Measurements from ENCODE around the gene NUP62. TPM values are rescaled to one million over a fixed set of nuclear protein-coding genes. Genes with fewer than 3 reads are reported as not detected.

The NUP62 gene
- total and polyA plus RNA-seq, 2 experiments from 2014 or later = 35.1 to 38.5 TPM

- H3F3A ChIP-seq (ENCODE audit: insufficient read depth) = peaks cover 19% of the 10 kb centered on the region; the same call in 1 of the 2 replicates
- in situ Hi-C loops (cut with MboI) = no loop called here
- H3K36me3 ChIP-seq (ENCODE audit: low read depth) = no peaks in the 10 kb centered on the region
- H3K4me2 ChIP-seq (ENCODE audit: unreplicated experiment) = no peak overlapping the region
- no peaks in the 10 kb centered on the region for H3K9me3 ChIP-seq (ENCODE audit: low read depth)
- no peak overlapping the region for H2AFZ ChIP-seq
- H4K20me1 ChIP-seq (ENCODE audit: insufficient read depth) = no peaks in the 10 kb centered on the region; the same call in 1 of the 2 replicates
- peaks cover 26% of the 10 kb centered on the region for H3K79me2 ChIP-seq (ENCODE audit: insufficient read depth)
- H3K9ac ChIP-seq = no peak overlapping the region
- TF ChIP-seq EZH2phosphoT487 (IDR thresholded peaks at IDR 0.05; ENCODE audit: insufficient read depth, low read depth) = no peak
- TF ChIP-seq EZH2 (IDR thresholded peaks at IDR 0.05; ENCODE audit: insufficient read depth, poor library complexity, severe bottlenecking) = no peak
- DNase-seq = no peak
- H3K4me3 ChIP-seq = no peak overlapping the region
- H3K9me2 ChIP-seq (ENCODE audit: insufficient read depth) = no peaks in the 10 kb centered on the region
- peaks cover 6% of the 10 kb centered on the region for H3K4me1 ChIP-seq (ENCODE audit: insufficient read depth)
- 88 to 90% methylated on average over 5 of the region's 5 CpGs for WGBS, 2 experiments (ENCODE audit: low coverage in 1 of 2, low lambda C conversion rate in 2 of 2, missing lambda C conversion rate in 2 of 2)
- H3K27me3 ChIP-seq (replicated peaks; ENCODE audit: insufficient read depth) = no peaks in the 10 kb centered on the region
- no peak overlapping the region for H3K27ac ChIP-seq
Observed at GRCh38 chr19:49857838-49858087, 71.5 kb downstream of the NUP62 start.

GRCh38 chr19:49857061-49857837 is 72.1 kb downstream of the NUP62 start:
- 91% methylated on average over 26 of the region's 26 CpGs for WGBS, 2 experiments (ENCODE audit: low coverage in 1 of 2, low lambda C conversion rate in 2 of 2, missing lambda C conversion rate in 2 of 2)
- Histone ChIP-seq H3K79me2 (ENCODE audit: insufficient read depth) (peaks cover 31% of the 10 kb centered on the region), H3K4me1 (ENCODE audit: insufficient read depth) (peaks cover 8% of the 10 kb centered on the region), H3K9me2 (ENCODE audit: insufficient read depth) (no peaks in the 10 kb centered on the region), H3K36me3 (ENCODE audit: low read depth) (no peaks in the 10 kb centered on the region), H3F3A (ENCODE audit: insufficient read depth) (peaks cover 22% of the 10 kb centered on the region; the same call in 1 of the 2 replicates), H3K9ac (no peak overlapping the region), H3K27me3 (replicated peaks; ENCODE audit: insufficient read depth) (no peaks in the 10 kb centered on the region), H3K9me3 (ENCODE audit: low read depth) (no peaks in the 10 kb centered on the region), H3K4me2 (ENCODE audit: unreplicated experiment) (no peak overlapping the region), H3K4me3 (no peak overlapping the region), H2AFZ (no peak overlapping the region), H3K27ac (no peak overlapping the region), H4K20me1 (ENCODE audit: insufficient read depth) (no peaks in the 10 kb centered on the region; the same call in 1 of the 2 replicates)
- DNase-seq = no peak
- no peak for TF ChIP-seq EZH2 (IDR thresholded peaks at IDR 0.05; ENCODE audit: insufficient read depth, poor library complexity, severe bottlenecking)
- TF ChIP-seq EZH2phosphoT487 (IDR thresholded peaks at IDR 0.05; ENCODE audit: insufficient read depth, low read depth) = no peak
- in situ Hi-C loops (cut with MboI) = no loop called here

Small RNAs within 50 kb of the gene (microRNA-seq; reads per million reads assigned to microRNA genes)
- 2.6 reads per million for gene MIR4750 (ENCODE audit: borderline number of aligned reads)

Other genes starting within 250 kb of the NUP62 start
- gene ADM5, start 239.9 kb downstream of the NUP62 start, total RNA-seq (2014; rRNA removed; shearing (Covaris generic)) = 0.25 TPM in 1 of 2 replicates, not detected in the other
- gene ADM5, start 239.9 kb downstream of the NUP62 start, polyA plus RNA-seq (2016; fragmentation: Nextera tagmentation; extraction: Ambion mirVana) = 0.10 TPM in 1 of 2 replicates, not detected in the other
- 11.7 and 16.6 TPM in 2 replicates for gene CPT1C, start 238.4 kb downstream of the NUP62 start, total RNA-seq (2014; rRNA removed; shearing (Covaris generic))
- 14.3 and 16.8 TPM in 2 replicates for gene CPT1C, start 238.4 kb downstream of the NUP62 start, polyA plus RNA-seq (2016; fragmentation: Nextera tagmentation; extraction: Ambion mirVana)
- 0.38 and 2.1 TPM in 2 replicates for gene TSKS, start 166.2 kb downstream of the NUP62 start, total RNA-seq (2014; rRNA removed; shearing (Covaris generic))
- 0.31 and 0.93 TPM in 2 replicates for gene TSKS, start 166.2 kb downstream of the NUP62 start, polyA plus RNA-seq (2016; fragmentation: Nextera tagmentation; extraction: Ambion mirVana)
- 118 and 124 TPM in 2 replicates for gene AP2A1, start 162.5 kb downstream of the NUP62 start, total RNA-seq (2014; rRNA removed; shearing (Covaris generic))
- gene AP2A1, start 162.5 kb downstream of the NUP62 start, polyA plus RNA-seq (2016; fragmentation: Nextera tagmentation; extraction: Ambion mirVana) = 64.2 and 64.9 TPM in 2 replicates
- 17.7 and 21.1 TPM in 2 replicates for gene FUZ, start 116.2 kb downstream of the NUP62 start, total RNA-seq (2014; rRNA removed; shearing (Covaris generic))
- 11.7 and 15.1 TPM in 2 replicates for gene FUZ, start 116.2 kb downstream of the NUP62 start, polyA plus RNA-seq (2016; fragmentation: Nextera tagmentation; extraction: Ambion mirVana)
- 21.8 and 24.2 TPM in 2 replicates for gene MED25, start 111.2 kb downstream of the NUP62 start, total RNA-seq (2014; rRNA removed; shearing (Covaris generic))
- gene MED25, start 111.2 kb downstream of the NUP62 start, polyA plus RNA-seq (2016; fragmentation: Nextera tagmentation; extraction: Ambion mirVana) = 17.4 and 21.9 TPM in 2 replicates
- 53.1 and 88.0 TPM in 2 replicates for gene PTOV1, start 78.3 kb downstream of the NUP62 start, total RNA-seq (2014; rRNA removed; shearing (Covaris generic))
- gene PTOV1, start 78.3 kb downstream of the NUP62 start, polyA plus RNA-seq (2016; fragmentation: Nextera tagmentation; extraction: Ambion mirVana) = 88.9 and 91.7 TPM in 2 replicates
- 31.5 and 35.9 TPM in 2 replicates for gene PNKP, start 61.9 kb downstream of the NUP62 start, total RNA-seq (2014; rRNA removed; shearing (Covaris generic))
- 32.7 and 42.2 TPM in 2 replicates for gene PNKP, start 61.9 kb downstream of the NUP62 start, polyA plus RNA-seq (2016; fragmentation: Nextera tagmentation; extraction: Ambion mirVana)
- gene AKT1S1, start 52.1 kb downstream of the NUP62 start, total RNA-seq (2014; rRNA removed; shearing (Covaris generic)) = 11.6 and 17.3 TPM in 2 replicates
- gene AKT1S1, start 52.1 kb downstream of the NUP62 start, polyA plus RNA-seq (2016; fragmentation: Nextera tagmentation; extraction: Ambion mirVana) = 60.4 and 65.2 TPM in 2 replicates
- gene TBC1D17, start 51.8 kb downstream of the NUP62 start, total RNA-seq (2014; rRNA removed; shearing (Covaris generic)) = 6.3 and 6.6 TPM in 2 replicates
- 32.4 and 33.0 TPM in 2 replicates for gene TBC1D17, start 51.8 kb downstream of the NUP62 start, polyA plus RNA-seq (2016; fragmentation: Nextera tagmentation; extraction: Ambion mirVana)
- not detected in 2 replicates for gene IL4I1, start 32.6 kb downstream of the NUP62 start, total RNA-seq (2014; rRNA removed; shearing (Covaris generic))
- 0.66 and 0.91 TPM in 2 replicates for gene IL4I1, start 32.6 kb downstream of the NUP62 start, polyA plus RNA-seq (2016; fragmentation: Nextera tagmentation; extraction: Ambion mirVana)
- gene ATF5, start 299 bp downstream of the NUP62 start, total RNA-seq (2014; rRNA removed; shearing (Covaris generic)) = 8.9 and 19.1 TPM in 2 replicates
- 8.0 and 8.9 TPM in 2 replicates for gene ATF5, start 299 bp downstream of the NUP62 start, polyA plus RNA-seq (2016; fragmentation: Nextera tagmentation; extraction: Ambion mirVana)
- gene SIGLEC11, start 31.7 kb upstream of the NUP62 start, total RNA-seq (2014; rRNA removed; shearing (Covaris generic)) = not detected in 2 replicates
- not detected in 2 replicates for gene SIGLEC11, start 31.7 kb upstream of the NUP62 start, polyA plus RNA-seq (2016; fragmentation: Nextera tagmentation; extraction: Ambion mirVana)
- 25.4 and 45.6 TPM in 2 replicates for gene VRK3, start 95.9 kb upstream of the NUP62 start, total RNA-seq (2014; rRNA removed; shearing (Covaris generic))
- 30.8 and 32.2 TPM in 2 replicates for gene VRK3, start 95.9 kb upstream of the NUP62 start, polyA plus RNA-seq (2016; fragmentation: Nextera tagmentation; extraction: Ambion mirVana)
- 6.6 and 12.5 TPM in 2 replicates for gene ZNF473, start 96.5 kb upstream of the NUP62 start, total RNA-seq (2014; rRNA removed; shearing (Covaris generic))
- 4.5 and 5.0 TPM in 2 replicates for gene ZNF473, start 96.5 kb upstream of the NUP62 start, polyA plus RNA-seq (2016; fragmentation: Nextera tagmentation; extraction: Ambion mirVana)
- gene IZUMO2, start 233.8 kb upstream of the NUP62 start, total RNA-seq (2014; rRNA removed; shearing (Covaris generic)) = not detected in 2 replicates
- gene IZUMO2, start 233.8 kb upstream of the NUP62 start, polyA plus RNA-seq (2016; fragmentation: Nextera tagmentation; extraction: Ambion mirVana) = not detected in 2 replicates

Data from GM23248 (cell line).